Neural cell (in vitro differentiated cells): ENCODE results near the gene VAV3. TPM values are rescaled to one million over a fixed set of nuclear protein-coding genes. Genes with fewer than 3 reads are reported as not detected.

Source experiments
- H2AFZ ChIP-seq: fragments of 200-600, 300-800 bp; sonication (generic), shearing (Covaris generic); 2 replicates; pipeline ENCODE4 v1.6.0; 2014; ENCODE audit warnings: low read depth, mild to moderate bottlenecking, antibody characterized with exemption, low read length, moderate library complexity
- H3F3A ChIP-seq: fragments of 200-600 bp; shearing (Covaris generic); 2 replicates; pipeline ENCODE4 v1.6.1; 2016; ENCODE audit warnings: mild to moderate bottlenecking, moderate library complexity, mixed read lengths, antibody characterized with exemption, low read length; ENCODE audit not compliant: insufficient read depth, poor library complexity, severe bottlenecking
- H3K27ac ChIP-seq: fragments of 200-600, 300-800 bp; sonication (generic), shearing (Covaris generic); 2 replicates; pipeline ENCODE4 v1.5.1; 2014; ENCODE audit warnings: mild to moderate bottlenecking, low read length, moderate library complexity
- H3K27me3 ChIP-seq: fragments of 300-800, 200-600 bp; sonication (generic), shearing (Covaris generic); 2 replicates; pipeline ENCODE4 v1.6.0; 2014; ENCODE audit warnings: mild to moderate bottlenecking, low read depth, low read length, moderate library complexity; ENCODE audit not compliant: insufficient read depth
- H3K36me3 ChIP-seq: fragments of 300-800, 200-600 bp; sonication (generic), shearing (Covaris generic); 2 replicates; pipeline ENCODE4 v1.5.1; 2014; ENCODE audit warnings: mild to moderate bottlenecking, antibody characterized with exemption, low read length, moderate library complexity; ENCODE audit not compliant: insufficient read depth
- H3K4me2 ChIP-seq: fragments of 300-800, 200-600 bp; sonication (generic), shearing (Covaris generic); 2 replicates; pipeline ENCODE4 v1.6.0; 2014; ENCODE audit warnings: mild to moderate bottlenecking, low read length
- H3K4me3 ChIP-seq: fragments of 300-800, 200-600 bp; sonication (generic), shearing (Covaris generic); 2 replicates; pipeline ENCODE4 v1.5.1; 2014; ENCODE audit warnings: mild to moderate bottlenecking, low read length, moderate library complexity
- H3K79me2 ChIP-seq: fragments of 200-600 bp; shearing (Covaris generic); replicated peaks from 2 replicates; pipeline ENCODE4 v1.6.0; 2014; ENCODE audit warnings: mild to moderate bottlenecking, low read length, moderate library complexity; ENCODE audit not compliant: insufficient read depth
- H3K9ac ChIP-seq: fragments of 300-800, 200-600 bp; sonication (generic), shearing (Covaris generic); 2 replicates; pipeline ENCODE4 v1.6.1; 2016; ENCODE audit warnings: mild to moderate bottlenecking, low read length, mixed read lengths
- H3K9me2 ChIP-seq: fragments of 200-600 bp; shearing (Covaris generic); 2 replicates; pipeline ENCODE4 v1.6.1; 2016; ENCODE audit warnings: mild to moderate bottlenecking, low read length, mixed read lengths; ENCODE audit not compliant: insufficient read depth
- H3K9me3 ChIP-seq: fragments of 200-600, 300-800 bp; sonication (generic), shearing (Covaris generic); 2 replicates; pipeline ENCODE4 v1.6.1; 2016; ENCODE audit warnings: mild to moderate bottlenecking, mixed run types, low read length, moderate library complexity, mixed read lengths
- H4K20me1 ChIP-seq: fragments of 200-600 bp; shearing (Covaris generic); 2 replicates; pipeline ENCODE4 v1.6.1; 2016; ENCODE audit warnings: mild to moderate bottlenecking, mixed run types; ENCODE audit not compliant: insufficient read depth
- EP300 ChIP-seq: fragments of 450-650 bp; conservative IDR thresholded peaks from 2 replicates; pipeline ENCODE4 v1.6.1; 2014; ENCODE audit warnings: antibody characterized with exemption, mild to moderate bottlenecking, moderate library complexity; ENCODE audit not compliant: poor library complexity, severe bottlenecking
- EZH2 ChIP-seq: fragments of 200-600, 300-800 bp; shearing (Covaris generic), sonication (generic); IDR thresholded peaks from 2 replicates; pipeline ENCODE4 v1.6.1; 2014; ENCODE audit warnings: antibody characterized with exemption, low read length, borderline replicate concordance, mild to moderate bottlenecking; ENCODE audit not compliant: insufficient read depth, poor library complexity, severe bottlenecking
- MXI1 ChIP-seq: fragments of 450-650 bp; conservative IDR thresholded peaks from 2 replicates; pipeline ENCODE4 v1.6.1; 2014; ENCODE audit warnings: antibody characterized with exemption, mild to moderate bottlenecking; ENCODE audit not compliant: poor library complexity, severe bottlenecking
- POLR2AphosphoS5 ChIP-seq: IDR thresholded peaks from 2 replicates; pipeline ENCODE4 v1.6.1; 2012
- RAD21 ChIP-seq: fragments of 450-650 bp; conservative IDR thresholded peaks from 2 replicates; pipeline ENCODE4 v1.6.1; 2014; ENCODE audit warnings: antibody characterized with exemption, mild to moderate bottlenecking, moderate library complexity
- SMC3 ChIP-seq: fragments of 450-650 bp; conservative IDR thresholded peaks from 2 replicates; pipeline ENCODE4 v1.6.1; 2014; ENCODE audit warnings: antibody characterized with exemption, mild to moderate bottlenecking, moderate library complexity; ENCODE audit not compliant: poor library complexity
- TAF1 ChIP-seq: IDR thresholded peaks from 2 replicates; pipeline ENCODE4 v1.6.1; 2012; ENCODE audit warnings: low read depth
- polyA plus RNA-seq: library from polyadenylated mRNA; depleted of rRNA; stranded (reverse); fragments of >200 nt; gene quantifications from 2 replicates; pipeline ENCODE4 v1.2.3, GENCODE V29; 2014
- TF ChIP-seq, protein P1 (sequence below): fragments of 450-650 bp; IDR thresholded peaks from 2 replicates; pipeline ENCODE4 v1.5.1; 2014; ENCODE audit warnings: antibody characterized with exemption, mild to moderate bottlenecking, moderate library complexity; ENCODE audit not compliant: poor library complexity, severe bottlenecking

The VAV3 gene
- polyA plus RNA-seq, 1 donor from 2014 or later = 7.6 TPM

DNA sequence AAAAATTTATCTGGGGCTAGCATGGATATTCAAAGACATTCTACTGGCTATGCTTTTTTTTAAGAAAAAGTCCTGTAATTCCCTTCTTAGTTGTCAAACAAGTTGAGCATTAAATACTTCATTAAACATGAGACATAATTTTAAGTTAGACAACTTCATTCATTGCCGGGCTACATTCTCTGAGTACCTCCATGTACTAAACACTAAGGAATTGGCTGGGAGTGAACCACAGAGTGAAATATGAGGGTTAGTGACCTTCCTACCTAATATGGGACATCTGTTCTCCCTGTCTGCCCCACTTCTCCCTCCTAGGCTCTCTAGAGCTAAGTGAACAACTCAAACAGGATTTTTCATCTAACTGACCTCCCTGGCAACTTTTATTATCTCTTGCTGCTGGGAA is 370.4 kb downstream of the VAV3 start:
- Histone ChIP-seq H4K20me1 (no peaks in the 10 kb centered on the region), H2AFZ (no peak overlapping the region), H3F3A (no peaks in the 10 kb centered on the region), H3K79me2 (no peaks in the 10 kb centered on the region), H3K9me3 (no peaks in the 10 kb centered on the region), H3K4me2 (no peak overlapping the region), H3K9me2 (no peaks in the 10 kb centered on the region), H3K36me3 (no peaks in the 10 kb centered on the region), H3K9ac (no peak overlapping the region), H3K27me3 (no peaks in the 10 kb centered on the region), H3K27ac (no peak overlapping the region), H3K4me3 (no peak overlapping the region)
- TF ChIP-seq TAF1 (no peak), EZH2 (no peak)

DNA sequence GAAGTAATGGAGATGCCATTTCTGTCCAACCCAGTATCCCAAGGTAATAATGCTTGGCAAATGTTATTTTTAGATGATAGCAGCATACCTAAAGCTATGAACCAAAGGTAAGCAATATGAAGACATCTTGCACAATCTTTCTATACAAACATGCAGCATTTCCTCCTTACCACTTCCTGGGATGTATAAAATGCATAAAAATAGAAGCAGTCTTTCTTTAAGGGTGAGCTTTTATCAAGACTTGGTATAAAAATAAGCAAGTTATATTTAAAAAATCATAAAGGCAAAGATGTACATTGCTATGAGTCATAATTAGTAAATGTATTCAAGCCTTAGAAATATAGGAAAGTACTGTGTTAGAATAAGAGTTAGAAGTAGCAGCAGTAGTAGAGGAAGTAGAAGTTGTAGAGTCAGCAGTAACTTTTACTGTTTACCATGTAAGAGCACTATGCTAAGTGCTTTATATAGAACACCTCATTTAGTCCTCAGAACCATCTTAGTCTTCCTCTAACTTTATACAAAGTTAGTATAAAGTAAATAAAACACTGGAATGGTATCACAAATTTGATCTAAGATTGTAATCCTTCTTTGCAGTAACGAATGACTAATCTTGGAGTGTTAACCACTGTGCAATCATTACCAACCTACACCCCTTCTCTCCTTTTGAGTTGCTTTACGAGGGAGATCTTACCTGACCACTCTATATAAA is 371.3 kb downstream of the VAV3 start:
- no peaks in the 10 kb centered on the region for H3K27me3 ChIP-seq
- TF ChIP-seq SMC3 = no peak
- TF ChIP-seq TAF1 = no peak
- no peak for TF ChIP-seq EZH2
- TF ChIP-seq EP300 = no peak
- no peak for TF ChIP-seq RAD21
- TF ChIP-seq, protein P1, sequence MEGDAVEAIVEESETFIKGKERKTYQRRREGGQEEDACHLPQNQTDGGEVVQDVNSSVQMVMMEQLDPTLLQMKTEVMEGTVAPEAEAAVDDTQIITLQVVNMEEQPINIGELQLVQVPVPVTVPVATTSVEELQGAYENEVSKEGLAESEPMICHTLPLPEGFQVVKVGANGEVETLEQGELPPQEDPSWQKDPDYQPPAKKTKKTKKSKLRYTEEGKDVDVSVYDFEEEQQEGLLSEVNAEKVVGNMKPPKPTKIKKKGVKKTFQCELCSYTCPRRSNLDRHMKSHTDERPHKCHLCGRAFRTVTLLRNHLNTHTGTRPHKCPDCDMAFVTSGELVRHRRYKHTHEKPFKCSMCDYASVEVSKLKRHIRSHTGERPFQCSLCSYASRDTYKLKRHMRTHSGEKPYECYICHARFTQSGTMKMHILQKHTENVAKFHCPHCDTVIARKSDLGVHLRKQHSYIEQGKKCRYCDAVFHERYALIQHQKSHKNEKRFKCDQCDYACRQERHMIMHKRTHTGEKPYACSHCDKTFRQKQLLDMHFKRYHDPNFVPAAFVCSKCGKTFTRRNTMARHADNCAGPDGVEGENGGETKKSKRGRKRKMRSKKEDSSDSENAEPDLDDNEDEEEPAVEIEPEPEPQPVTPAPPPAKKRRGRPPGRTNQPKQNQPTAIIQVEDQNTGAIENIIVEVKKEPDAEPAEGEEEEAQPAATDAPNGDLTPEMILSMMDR = no peak
- no peak for TF ChIP-seq POLR2AphosphoS5
- H3K9me3 ChIP-seq = no peaks in the 10 kb centered on the region
- H3K9me2 ChIP-seq = no peaks in the 10 kb centered on the region
- no peaks in the 10 kb centered on the region for H3F3A ChIP-seq
- H3K4me2 ChIP-seq = no peak overlapping the region
- H3K36me3 ChIP-seq = no peaks in the 10 kb centered on the region
- no peaks in the 10 kb centered on the region for H3K79me2 ChIP-seq
- H3K27ac ChIP-seq = no peak overlapping the region
- H2AFZ ChIP-seq = no peak overlapping the region
- H4K20me1 ChIP-seq = no peaks in the 10 kb centered on the region
- H3K4me3 ChIP-seq = no peak overlapping the region
- no peak overlapping the region for H3K9ac ChIP-seq

DNA sequence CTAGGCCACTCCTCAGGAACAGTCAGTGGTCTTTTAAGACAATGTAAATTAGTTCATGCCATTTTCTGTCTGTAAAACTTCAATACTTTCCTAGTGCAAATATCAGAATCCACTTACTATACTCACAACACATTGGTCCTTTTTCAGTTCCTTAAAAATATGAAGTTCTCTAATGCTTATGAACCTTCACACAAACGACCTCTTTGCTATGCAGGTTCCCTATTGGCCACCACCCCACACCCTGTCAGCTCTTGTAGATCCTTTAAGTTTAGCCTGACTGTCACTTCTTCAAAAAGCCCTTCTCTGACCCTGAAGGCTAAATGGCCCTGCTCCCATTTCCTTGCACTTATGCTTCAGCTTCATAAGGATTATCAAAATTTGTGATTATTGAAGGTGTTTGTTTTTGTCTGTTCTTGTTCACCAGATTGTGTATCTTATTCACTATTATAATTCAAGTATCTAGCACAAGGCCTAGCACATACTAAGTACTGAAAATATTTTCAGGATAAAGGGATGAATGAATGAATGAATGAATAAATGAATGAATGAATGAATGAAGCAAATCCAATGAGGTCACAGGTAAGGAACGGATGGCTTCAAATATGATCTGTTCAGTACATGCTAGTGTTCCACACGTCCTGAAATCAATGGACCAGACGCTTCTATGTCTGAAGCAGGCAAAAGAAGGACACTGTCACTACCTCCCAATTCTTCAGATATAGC is 373.9 kb downstream of the VAV3 start:
- Histone ChIP-seq H3F3A (no peaks in the 10 kb centered on the region), H3K27me3 (no peaks in the 10 kb centered on the region), H3K9me2 (no peaks in the 10 kb centered on the region), H3K27ac (no peak overlapping the region), H3K9me3 (no peaks in the 10 kb centered on the region), H3K4me2 (no peak overlapping the region), H3K79me2 (no peaks in the 10 kb centered on the region), H3K4me3 (no peak overlapping the region), H3K9ac (no peak overlapping the region), H4K20me1 (no peaks in the 10 kb centered on the region), H2AFZ (no peak overlapping the region), H3K36me3 (no peaks in the 10 kb centered on the region)
- TF ChIP-seq MXI1 (no peak), POLR2AphosphoS5 (no peak)
- TF ChIP-seq, protein P1 = no peak
